GM23248 (cell line): ENCODE results near the gene SETBP1.

Experiments
- EZH2 ChIP-seq: fragments of 200-600 bp; sonication (generic); IDR thresholded peaks from 2 replicates; pipeline ENCODE4 v1.6.1; 2018; ENCODE audit warnings: antibody characterized with exemption, mild to moderate bottlenecking; ENCODE audit not compliant: insufficient read depth, poor library complexity, severe bottlenecking
- EZH2phosphoT487 ChIP-seq: fragments of 200-600 bp; sonication (generic); IDR thresholded peaks from 2 replicates; pipeline ENCODE4 v1.6.1; 2018; ENCODE audit warnings: antibody characterized with exemption, moderate library complexity, mild to moderate bottlenecking, low read depth; ENCODE audit not compliant: insufficient read depth

GRCh38 chr18:44673256-44673880 lies 7.3 kb upstream of the SETBP1 start:
- TF ChIP-seq EZH2phosphoT487 (no peak), EZH2 (no peak)
